Hepatocyte (in vitro differentiated cells): Measurements from ENCODE around the gene NDUFA6.
"Not testable (repeated sequence)": the region's sequence is repeated elsewhere in the genome, so short reads cannot be mapped to it uniquely, and the experiment has no call there.

ENCODE experiments used
- CTCF ChIP-seq: fragments of 200-600 bp; sonication (generic); IDR thresholded peaks from 2 replicates; pipeline ENCODE4 v1.5.1; 2016; ENCODE audit warnings: antibody characterized with exemption, mild to moderate bottlenecking; ENCODE audit not compliant: poor library complexity
- EZH2phosphoT487 ChIP-seq: fragments of 200-600 bp; sonication (generic); IDR thresholded peaks from one replicate; pipeline ENCODE4 v1.6.1; 2018; ENCODE audit warnings: antibody characterized with exemption, mild to moderate bottlenecking, low read depth, moderate library complexity; ENCODE audit not compliant: unreplicated experiment, severe bottlenecking

GRCh38 chr22:42071508-42071907 lies 19.1 kb downstream of the NDUFA6 start:
- TF ChIP-seq CTCF, EZH2phosphoT487: not testable (repeated sequence)
